Natural killer cell (primary cell): ENCODE results near the gene MT1E. TPM values are rescaled to one million over a fixed set of nuclear protein-coding genes. Genes with fewer than 3 reads are reported as not detected.
A peak's percentile ranks its signal among the peaks of the same experiment; 100 is the strongest.

ENCODE experiments used
- ATAC-seq, 3 donors: fragments of 150-1000 bp in 2 of 3; fragments of 200-7000 bp in 1 of 3; cut with Tn5 transposase; 1 replicate in 1 of 3; 2 replicates in 2 of 3; pipeline ENCODE4 v1.10.0; 2021; ENCODE audit warnings: mild to moderate bottlenecking in 2 of 3, moderate library complexity in 2 of 3
- DNase-seq, 2 donors: peaks; one replicate each; pipeline versions ENCODE4 v3.0.0 to v3.0.0-alpha.2; 2013 to 2021; ENCODE audit warnings: mixed read lengths in 1 of 2
- H3K27ac ChIP-seq: one replicate; pipeline ENCODE4 v1.5.1; 2013; ENCODE audit warnings: mild to moderate bottlenecking, low read length
- H3K27me3 ChIP-seq: one replicate; pipeline ENCODE4 v1.6.1; 2013; ENCODE audit warnings: low read length; ENCODE audit not compliant: control insufficient read depth, insufficient read depth
- H3K36me3 ChIP-seq: one replicate; pipeline ENCODE4 v1.6.1; 2013; ENCODE audit warnings: low read length; ENCODE audit not compliant: control insufficient read depth, insufficient read depth
- H3K4me1 ChIP-seq: one replicate; pipeline ENCODE4 v1.6.1; 2013; ENCODE audit warnings: low read length; ENCODE audit not compliant: control insufficient read depth, insufficient read depth
- H3K4me3 ChIP-seq: one replicate; pipeline ENCODE4 v1.5.1; 2013; ENCODE audit warnings: low read length
- H3K9me3 ChIP-seq: one replicate; pipeline ENCODE4 v1.6.1; 2013; ENCODE audit warnings: low read length; ENCODE audit not compliant: control insufficient read depth, insufficient read depth
- H3K27ac Mint-ChIP-seq, 2 donors: one replicate each; pipeline ENCODE4 v1.8.0; 2022; ENCODE audit warnings: mild to moderate bottlenecking in 2 of 2, mixed read lengths in 2 of 2, moderate library complexity in 1 of 2
- H3K27me3 Mint-ChIP-seq, 2 donors: one replicate each; pipeline ENCODE4 v1.8.0; 2022; ENCODE audit warnings: low read depth in 2 of 2, mixed read lengths in 2 of 2
- H3K36me3 Mint-ChIP-seq: one replicate; pipeline ENCODE4 v1.8.0; 2022; ENCODE audit warnings: mixed read lengths
- H3K4me1 Mint-ChIP-seq, 2 donors: one replicate each; pipeline ENCODE4 v1.8.0; 2022; ENCODE audit warnings: mixed read lengths in 2 of 2
- H3K4me3 Mint-ChIP-seq: one replicate; pipeline ENCODE4 v1.8.0; 2022; ENCODE audit warnings: mild to moderate bottlenecking, moderate library complexity, mixed read lengths
- H3K9me3 Mint-ChIP-seq, 2 donors: one replicate each; pipeline ENCODE4 v1.8.0; 2022; ENCODE audit warnings: mixed read lengths in 2 of 2
- WGBS: methylation state at CpG from one replicate; pipeline ENCODE4 v1.1.7; 2013; ENCODE audit warnings: missing lambda C conversion rate; ENCODE audit not compliant: insufficient coverage; 5-methylcytosine and 5-hydroxymethylcytosine counted together
- intact Hi-C: fragments of 100-400 bp; cut with micrococcal nuclease; formaldehyde crosslinking; loops from one replicate; pipeline ENCODE4 v1.14.2; 2022
- total RNA-seq, 4 donors: library from RNA; stranded (reverse); fragments of 120-200 nt in 1 of 4; gene quantifications; one replicate each; pipeline versions ENCODE4 v1.2.3 to v1.2.4, GENCODE V29; 2013 to 2022
- TF ChIP-seq, protein P1 (sequence below): fragments of 200-600 bp; IDR thresholded peaks from one replicate; pipeline ENCODE4 v1.8.0; 2022; ENCODE audit warnings: antibody characterized with exemption

Gene MT1E
- total RNA-seq, result 1 to 10 TPM in 1 of 3 donors, under 1 TPM in 1, not detected in 1; 0.40 to 3.2 TPM
- 3.2 TPM for total RNA-seq (2013)

- no peaks in the 10 kb centered on the region for H3K36me3 Mint-ChIP-seq
Observed at GRCh38 chr16:56625140-56625942, at the start of gene MT1E. TSS of gene MT1E (plus strand) at chr16:56625781. CDS start at chr16:56625852, 71 bp downstream.

DNA sequence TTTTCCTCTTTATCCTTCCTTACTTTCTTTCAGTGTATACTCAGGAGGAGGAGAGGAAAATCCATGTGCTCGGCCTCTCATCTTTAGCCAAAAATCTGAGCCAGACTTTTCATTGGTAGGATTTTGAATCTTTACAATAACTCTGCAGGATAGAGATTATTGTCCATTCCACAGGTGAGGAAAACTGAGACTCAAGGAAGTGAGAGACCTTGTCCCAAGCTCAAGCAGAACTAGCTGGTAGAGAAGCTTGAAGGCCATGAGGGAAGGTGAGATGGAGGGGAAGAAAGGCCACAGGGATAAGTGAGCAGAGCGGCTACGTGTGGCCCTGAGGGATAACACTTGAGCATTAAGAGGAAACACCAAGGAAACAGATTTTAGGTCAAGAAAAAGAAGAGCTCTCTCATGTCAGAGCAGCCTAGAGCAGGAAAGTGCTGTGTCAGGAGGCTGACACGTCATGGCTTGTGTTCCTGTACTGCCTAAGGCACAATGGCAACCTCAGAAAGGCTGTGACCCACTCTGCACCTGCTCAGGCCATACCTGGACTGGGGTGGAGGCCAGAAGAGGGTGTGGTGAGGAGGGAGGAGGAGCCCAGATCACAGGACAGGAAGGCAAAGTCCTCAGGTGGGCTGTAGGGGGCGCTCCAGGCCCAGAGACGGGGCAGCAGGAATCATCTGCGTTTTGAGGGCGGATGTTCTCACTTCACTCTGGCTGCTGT, 48.8 kb upstream of the MT1E start:
- Histone ChIP-seq H3K9me3 (no peaks in the 10 kb centered on the region), H3K4me1 (peaks cover 7% of the 10 kb centered on the region), H3K4me3 (no peak overlapping the region), H3K27me3 (no peaks in the 10 kb centered on the region), H3K36me3 (no peaks in the 10 kb centered on the region), H3K27ac (no peak overlapping the region)
- H3K4me1 Mint-ChIP-seq, result peaks cover 0 to 4% of the 10 kb centered on the region in 2 donors
- TF ChIP-seq, protein P1, sequence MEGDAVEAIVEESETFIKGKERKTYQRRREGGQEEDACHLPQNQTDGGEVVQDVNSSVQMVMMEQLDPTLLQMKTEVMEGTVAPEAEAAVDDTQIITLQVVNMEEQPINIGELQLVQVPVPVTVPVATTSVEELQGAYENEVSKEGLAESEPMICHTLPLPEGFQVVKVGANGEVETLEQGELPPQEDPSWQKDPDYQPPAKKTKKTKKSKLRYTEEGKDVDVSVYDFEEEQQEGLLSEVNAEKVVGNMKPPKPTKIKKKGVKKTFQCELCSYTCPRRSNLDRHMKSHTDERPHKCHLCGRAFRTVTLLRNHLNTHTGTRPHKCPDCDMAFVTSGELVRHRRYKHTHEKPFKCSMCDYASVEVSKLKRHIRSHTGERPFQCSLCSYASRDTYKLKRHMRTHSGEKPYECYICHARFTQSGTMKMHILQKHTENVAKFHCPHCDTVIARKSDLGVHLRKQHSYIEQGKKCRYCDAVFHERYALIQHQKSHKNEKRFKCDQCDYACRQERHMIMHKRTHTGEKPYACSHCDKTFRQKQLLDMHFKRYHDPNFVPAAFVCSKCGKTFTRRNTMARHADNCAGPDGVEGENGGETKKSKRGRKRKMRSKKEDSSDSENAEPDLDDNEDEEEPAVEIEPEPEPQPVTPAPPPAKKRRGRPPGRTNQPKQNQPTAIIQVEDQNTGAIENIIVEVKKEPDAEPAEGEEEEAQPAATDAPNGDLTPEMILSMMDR, result peak; percentile 76
- H3K36me3 Mint-ChIP-seq, result no peaks in the 10 kb centered on the region
- H3K27me3 Mint-ChIP-seq, result peaks cover 0 to 16% of the 10 kb centered on the region in 2 donors
- 25% methylated on average over 8 of the region's 8 CpGs for WGBS
- no peak overlapping the region for H3K27ac Mint-ChIP-seq
- ATAC-seq (peak; percentile 98 to 100 (median 99)), DNase-seq (peak; percentile 79 to 92)
- no peak overlapping the region for H3K4me3 Mint-ChIP-seq
- intact Hi-C loops, result loop anchor here (1.0 kb wide), 2 partner anchors 24 to 126 kb away; no protein-coding TSS in a partner anchor
- H3K9me3 Mint-ChIP-seq, result peaks cover 0 to 3% of the 10 kb centered on the region in 2 donors

More at GRCh38 chr16:56625140-56625942, at the start of gene MT1E:
- H3K9me3 ChIP-seq, result no peaks in the 10 kb centered on the region
- WGBS, result 3% methylated on average over 62 of the region's 62 CpGs
- Mint-ChIP-seq H3K27me3 (peaks cover 36 to 52% of the 10 kb centered on the region in 2 donors), H3K4me3 (peak within 1 kb of the TSS; percentile 84), H3K4me1 (peaks cover 7 to 13% of the 10 kb centered on the region in 2 donors), H3K27ac (peak within 1 kb of the TSS in 1 of 2 donors; percentile 38), H3K9me3 (no peaks in the 10 kb centered on the region)
- peaks cover 17% of the 10 kb centered on the region for H3K4me1 ChIP-seq
- DNase-seq, result peak in 1 of 2 donors; percentile 80
- peaks cover 14% of the 10 kb centered on the region for H3K27me3 ChIP-seq
- ATAC-seq, result peak; percentile 61 to 88 (median 75)
- no peaks in the 10 kb centered on the region for H3K36me3 ChIP-seq
- peak within 1 kb of the TSS; percentile 45 for H3K4me3 ChIP-seq
- TF ChIP-seq, protein P1, result no peak
- intact Hi-C loops, result no loop called here
- H3K27ac ChIP-seq, result no peak within 1 kb of the TSS

DNA sequence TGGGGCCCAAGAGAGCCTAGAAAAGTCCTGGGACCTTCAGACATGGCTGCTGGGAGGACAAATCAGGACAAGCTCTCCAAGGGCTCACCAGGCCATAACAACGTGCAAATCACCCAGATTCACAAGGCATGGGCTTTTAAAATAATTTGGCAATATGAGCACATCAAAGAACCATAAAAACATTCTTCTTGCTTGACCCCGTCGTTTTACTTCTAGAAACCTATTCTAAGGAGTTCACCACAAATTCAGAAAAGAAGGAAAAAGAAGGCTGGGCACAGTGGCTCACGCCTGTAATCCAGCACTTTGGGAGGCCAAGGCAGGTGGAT, 48.3 kb upstream of the MT1E start:
- H3K27me3 Mint-ChIP-seq, result peaks cover 0 to 18% of the 10 kb centered on the region in 2 donors
- intact Hi-C loops, result loop anchor here (1.0 kb wide), 2 partner anchors 23 to 125 kb away; no protein-coding TSS in a partner anchor
- H3K27ac Mint-ChIP-seq, result no peak overlapping the region
- no peak for DNase-seq
- TF ChIP-seq, protein P1, result peak; percentile 26
- peaks cover 0 to 3% of the 10 kb centered on the region in 2 donors for H3K9me3 Mint-ChIP-seq
- H3K27ac ChIP-seq, result no peak overlapping the region
- H3K4me1 ChIP-seq, result peaks cover 7% of the 10 kb centered on the region
- no peaks in the 10 kb centered on the region for H3K36me3 ChIP-seq
- no peaks in the 10 kb centered on the region for H3K36me3 Mint-ChIP-seq
- no peak overlapping the region for H3K4me3 ChIP-seq
- H3K4me1 Mint-ChIP-seq, result peaks cover 0 to 4% of the 10 kb centered on the region in 2 donors
- WGBS, result 81% methylated on average over 4 of the region's 4 CpGs
- H3K9me3 ChIP-seq, result no peaks in the 10 kb centered on the region
- no peaks in the 10 kb centered on the region for H3K27me3 ChIP-seq
- no peak for ATAC-seq
- no peak overlapping the region for H3K4me3 Mint-ChIP-seq
